Gastrocnemius medialis (tissue), 4 donors: ENCODE results near the gene PAPPA2.

ENCODE experiments used
- POLR2A ChIP-seq, 2 donors: fragments of 450-650 bp; IDR thresholded peaks; one replicate each; pipeline ENCODE4 v1.6.1; 2017; ENCODE audit warnings: antibody characterized with exemption in 2 of 2, mild to moderate bottlenecking in 2 of 2, moderate library complexity in 2 of 2
- TF ChIP-seq, protein P1 (sequence below), 5 experiments: fragments of 450-650 bp in 3 of 5; fragments of 200-600 bp in 2 of 5; sonication (generic) in 2 of 5; IDR thresholded peaks in 4 of 5; conservative IDR thresholded peaks in 1 of 5; 1 replicate in 4 of 5; 2 replicates in 1 of 5; pipeline ENCODE4 v1.5.1; 2016 to 2019; ENCODE audit warnings: antibody characterized with exemption in 5 of 5, mild to moderate bottlenecking in 3 of 5, moderate library complexity in 3 of 5

DNA sequence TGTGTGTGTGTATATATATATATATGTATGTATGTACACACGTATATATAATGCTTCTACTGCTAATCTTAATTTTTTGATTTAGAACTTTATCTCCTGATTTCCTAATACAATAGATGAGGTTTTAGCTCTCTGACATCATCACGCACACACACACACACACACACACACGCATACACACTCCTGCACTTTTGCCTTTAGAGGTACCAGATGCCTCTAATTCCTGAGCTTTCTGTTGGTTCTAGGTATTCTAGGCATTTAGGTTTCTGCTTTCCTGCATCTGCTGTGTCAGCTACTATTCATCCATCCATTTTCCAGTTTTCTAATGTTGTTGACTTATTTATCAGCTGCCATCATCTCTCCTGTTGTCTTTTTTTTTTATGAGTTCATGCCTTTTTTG, 353.3 kb downstream of the PAPPA2 start:
- TF ChIP-seq POLR2A (IDR thresholded peaks at IDR 0.05), result no peak
- TF ChIP-seq, protein P1, sequence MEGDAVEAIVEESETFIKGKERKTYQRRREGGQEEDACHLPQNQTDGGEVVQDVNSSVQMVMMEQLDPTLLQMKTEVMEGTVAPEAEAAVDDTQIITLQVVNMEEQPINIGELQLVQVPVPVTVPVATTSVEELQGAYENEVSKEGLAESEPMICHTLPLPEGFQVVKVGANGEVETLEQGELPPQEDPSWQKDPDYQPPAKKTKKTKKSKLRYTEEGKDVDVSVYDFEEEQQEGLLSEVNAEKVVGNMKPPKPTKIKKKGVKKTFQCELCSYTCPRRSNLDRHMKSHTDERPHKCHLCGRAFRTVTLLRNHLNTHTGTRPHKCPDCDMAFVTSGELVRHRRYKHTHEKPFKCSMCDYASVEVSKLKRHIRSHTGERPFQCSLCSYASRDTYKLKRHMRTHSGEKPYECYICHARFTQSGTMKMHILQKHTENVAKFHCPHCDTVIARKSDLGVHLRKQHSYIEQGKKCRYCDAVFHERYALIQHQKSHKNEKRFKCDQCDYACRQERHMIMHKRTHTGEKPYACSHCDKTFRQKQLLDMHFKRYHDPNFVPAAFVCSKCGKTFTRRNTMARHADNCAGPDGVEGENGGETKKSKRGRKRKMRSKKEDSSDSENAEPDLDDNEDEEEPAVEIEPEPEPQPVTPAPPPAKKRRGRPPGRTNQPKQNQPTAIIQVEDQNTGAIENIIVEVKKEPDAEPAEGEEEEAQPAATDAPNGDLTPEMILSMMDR (IDR thresholded peaks at IDR 0.05 in 4 of 5, conservative IDR thresholded peaks at IDR 0.05 in 1 of 5), result no peak
